CD4-positive, alpha-beta memory T cell (primary cell): Measurements from ENCODE around the gene HIPK2. TPM values are rescaled to one million over a fixed set of nuclear protein-coding genes. Genes with fewer than 3 reads are reported as not detected.

Experiments used
- CTCF ChIA-PET: fragments of 350-600 bp; sonication (Branson Sonifier 250); formaldehyde crosslinking; loops from one replicate; lab custom pipeline; 2021; ENCODE audit warnings: inconsistent platforms; ENCODE audit not compliant: partially characterized antibody; lab: Charles Lee
- POLR2A ChIA-PET: fragments of 350-600 bp; sonication (Branson Sonifier 250); formaldehyde crosslinking; loops from one replicate; lab custom pipeline; 2021; ENCODE audit not compliant: partially characterized antibody; lab: Charles Lee
- DNase-seq, 5 donors: peaks; one replicate each; pipeline versions ENCODE4 v3.0.0 to v3.0.0-alpha.2; 2020 to 2022; ENCODE audit warnings: mixed read lengths in 1 of 5
- H3K27ac ChIP-seq: one replicate; pipeline ENCODE4 v1.7.0; 2013; ENCODE audit warnings: low read depth, low read length
- H3K27me3 ChIP-seq: 2 replicates; pipeline ENCODE4 v1.7.0; 2013; ENCODE audit warnings: mild to moderate bottlenecking, low read length, moderate library complexity; ENCODE audit not compliant: insufficient read depth
- H3K36me3 ChIP-seq: 2 replicates; pipeline ENCODE4 v1.7.0; 2013; ENCODE audit warnings: mild to moderate bottlenecking, low read length, moderate library complexity; ENCODE audit not compliant: insufficient read depth
- H3K4me1 ChIP-seq: 2 replicates; pipeline ENCODE4 v1.7.0; 2013; ENCODE audit warnings: mild to moderate bottlenecking, low read length, moderate library complexity; ENCODE audit not compliant: insufficient read depth
- H3K4me3 ChIP-seq, 2 donors: one replicate each; pipeline ENCODE4 v1.7.0; 2013; ENCODE audit warnings: low read length in 2 of 2, mild to moderate bottlenecking in 1 of 2
- H3K9me3 ChIP-seq, 2 donors: one replicate each; pipeline ENCODE4 v1.7.0; 2013; ENCODE audit warnings: low read length in 2 of 2, control low read depth in 1 of 2; ENCODE audit not compliant: control insufficient read depth in 1 of 2
- H3K27ac Mint-ChIP-seq, 7 donors: one replicate each; pipeline ENCODE4 v1.8.0; 2020 to 2021; ENCODE audit warnings: mixed read lengths in 7 of 7, mild to moderate bottlenecking in 6 of 7, inconsistent platforms in 3 of 7, moderate library complexity in 3 of 7
- H3K27me3 Mint-ChIP-seq, 2 donors: one replicate each; pipeline ENCODE4 v1.8.0; 2020 to 2021; ENCODE audit warnings: mixed read lengths in 2 of 2
- H3K36me3 Mint-ChIP-seq, 2 donors: one replicate each; pipeline ENCODE4 v1.8.0; 2020 to 2021; ENCODE audit warnings: mixed read lengths in 2 of 2, inconsistent platforms in 1 of 2, mild to moderate bottlenecking in 1 of 2
- H3K4me1 Mint-ChIP-seq, 4 donors: one replicate each; pipeline ENCODE4 v1.8.0; 2020 to 2021; ENCODE audit warnings: mixed read lengths in 4 of 4, mild to moderate bottlenecking in 1 of 4
- H3K4me3 Mint-ChIP-seq, 8 donors: one replicate each; pipeline ENCODE4 v1.8.0; 2020 to 2021; ENCODE audit warnings: mixed read lengths in 8 of 8, mild to moderate bottlenecking in 7 of 8, moderate library complexity in 6 of 8, inconsistent platforms in 3 of 8
- H3K9me3 Mint-ChIP-seq, 8 donors: one replicate each; pipeline ENCODE4 v1.8.0; 2020 to 2021; ENCODE audit warnings: mixed read lengths in 8 of 8, mild to moderate bottlenecking in 5 of 8, inconsistent platforms in 3 of 8, moderate library complexity in 1 of 8
- intact Hi-C: fragments of 100-400 bp; cut with micrococcal nuclease; formaldehyde crosslinking; loops from one replicate; pipeline ENCODE4 v1.15.1; 2023
- polyA plus RNA-seq, 2 donors: library from polyadenylated mRNA; unstranded; fragments of 300-500 nt; fragmentation: Illumina TruSeq; gene quantifications; one replicate each; pipeline ENCODE4 v1.2.3, GENCODE V29; 2021
- total RNA-seq, 2 experiments: library from RNA; stranded (reverse); gene quantifications; one replicate each; pipeline ENCODE4 v1.2.3, GENCODE V29; 2021

The HIPK2 gene
- total and polyA plus RNA-seq, 4 experiments from 2014 or later: 0.87 to 34.1 (median 17.8) TPM

DNA sequence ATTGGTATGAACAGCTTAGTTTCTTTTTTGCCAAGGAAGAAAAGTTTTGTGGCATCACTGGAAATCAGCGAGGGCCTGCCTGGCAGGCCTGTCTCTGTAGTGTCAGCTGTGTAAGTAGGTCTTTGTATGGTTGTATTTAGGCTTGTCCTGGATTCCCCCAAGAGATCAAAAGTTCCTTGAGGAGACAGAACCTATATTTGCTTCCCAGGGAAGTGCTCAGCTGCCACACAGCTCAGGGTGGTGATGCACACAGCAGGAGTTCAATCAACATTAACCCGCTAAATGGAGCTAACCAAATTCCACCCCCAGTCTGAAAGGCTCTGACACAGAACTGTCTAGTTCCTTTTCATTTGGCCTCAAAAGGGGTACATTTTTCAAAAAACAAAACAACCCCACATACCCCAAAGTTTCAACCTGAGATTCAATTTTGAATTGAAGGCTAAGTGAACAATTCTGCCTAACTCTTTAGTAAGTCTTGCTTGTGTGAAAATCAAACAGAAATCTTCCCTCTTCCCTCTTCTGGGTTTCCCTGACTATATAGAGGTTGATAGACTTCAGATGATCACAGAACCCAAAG, 129.9 kb downstream of the HIPK2 start:
- H3K27ac ChIP-seq: no peak overlapping the region
- intact Hi-C loops: loop anchor here (2.0 kb wide), 1 partner anchor 587 kb away; no protein-coding TSS in a partner anchor
- no peaks in the 10 kb centered on the region for H3K9me3 ChIP-seq
- Mint-ChIP-seq H3K27ac (peak overlapping the region; percentile 57 to 86 (median 76)), H3K9me3 (no peaks in the 10 kb centered on the region), H3K27me3 (no peaks in the 10 kb centered on the region), H3K4me3 (peak overlapping the region in 6 of 8 donors; percentile 48 to 87 (median 72)), H3K36me3 (peaks cover 3 to 6% of the 10 kb centered on the region in 2 donors), H3K4me1 (peaks cover 34 to 75% (median 52%) of the 10 kb centered on the region in 4 donors)
- H3K4me1 ChIP-seq: peaks cover 49% of the 10 kb centered on the region
- POLR2A ChIA-PET: interaction anchor here (1.7 to 3.2 kb wide), 3 partner anchors 21 to 355 kb away, joined by 4 to 12 read pairs (median 9); no protein-coding TSS in a partner anchor
- CTCF ChIA-PET: interaction anchor here (0.7 to 5.3 kb wide), 29 partner anchors 12 to 656 kb away, joined by 3 to 203 read pairs (median 5); no protein-coding TSS in a partner anchor
- H3K4me3 ChIP-seq: no peak overlapping the region
- no peaks in the 10 kb centered on the region for H3K36me3 ChIP-seq
- H3K27me3 ChIP-seq: no peaks in the 10 kb centered on the region
- no peak for DNase-seq

DNA sequence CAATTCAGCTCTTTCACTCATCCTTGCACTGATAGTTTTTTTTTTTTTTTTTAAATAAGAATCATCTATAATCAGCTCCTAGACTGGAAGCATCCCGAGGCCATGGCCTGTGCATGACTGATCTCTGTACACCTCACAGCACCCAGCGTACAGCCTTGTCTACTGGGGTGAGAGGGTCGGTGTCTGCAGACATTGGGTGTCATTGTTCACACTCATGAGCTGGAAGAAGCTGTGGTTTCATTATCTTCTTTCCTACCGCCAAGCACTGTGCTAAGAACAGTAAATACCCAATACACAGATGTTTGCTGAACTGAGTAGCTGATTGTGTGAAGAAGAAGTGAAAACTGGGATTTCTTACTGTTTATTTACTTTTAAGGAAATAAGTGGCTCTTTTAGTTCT, 130.7 kb downstream of the HIPK2 start:
- H3K4me3 Mint-ChIP-seq: peak overlapping the region in 2 of 8 donors; percentile 27 to 87
- ChIA-PET CTCF (interaction anchor here (0.6 to 5.3 kb wide), 37 partner anchors 8 to 1924 kb away, joined by 3 to 203 read pairs (median 6); no protein-coding TSS in a partner anchor), POLR2A (interaction anchor here (1.7 to 3.2 kb wide), 3 partner anchors 20 to 355 kb away, joined by 4 to 12 read pairs (median 9); no protein-coding TSS in a partner anchor)
- peaks cover 34 to 72% (median 53%) of the 10 kb centered on the region in 4 donors for H3K4me1 Mint-ChIP-seq
- Histone ChIP-seq H3K9me3 (no peaks in the 10 kb centered on the region), H3K4me3 (no peak overlapping the region), H3K27ac (no peak overlapping the region), H3K36me3 (no peaks in the 10 kb centered on the region), H3K4me1 (peaks cover 49% of the 10 kb centered on the region), H3K27me3 (no peaks in the 10 kb centered on the region)
- H3K36me3 Mint-ChIP-seq: peaks cover 5 to 8% of the 10 kb centered on the region in 2 donors
- intact Hi-C loops: no loop called here
- H3K27ac Mint-ChIP-seq: peak overlapping the region; percentile 13 to 85 (median 60)
- H3K27me3 Mint-ChIP-seq: no peaks in the 10 kb centered on the region
- no peaks in the 10 kb centered on the region for H3K9me3 Mint-ChIP-seq
- no peak for DNase-seq

DNA sequence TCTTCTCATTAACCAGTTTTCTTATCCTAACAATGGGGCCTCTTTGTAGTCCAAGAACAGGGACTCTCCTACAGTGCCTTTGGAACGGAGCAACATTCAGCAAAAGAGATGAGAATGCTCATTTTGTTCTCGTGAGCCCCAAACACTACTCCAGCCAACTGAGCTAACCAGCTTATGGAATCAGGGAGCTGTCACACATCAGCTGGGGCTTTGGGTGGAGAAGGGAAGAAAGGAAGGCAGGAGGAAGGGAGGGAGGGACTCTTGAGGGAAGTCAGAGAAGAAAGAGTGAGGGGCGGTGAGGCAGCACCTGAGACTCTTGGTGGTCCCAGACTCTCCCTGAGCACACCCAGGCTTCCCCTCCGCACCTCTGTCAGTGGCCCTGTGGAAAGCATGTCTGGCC, 131.2 kb downstream of the HIPK2 start:
- intact Hi-C loops: loop anchor here (1.0 kb wide), 4 partner anchors 130 to 658 kb away; no protein-coding TSS in a partner anchor
- peaks cover 35 to 77% (median 55%) of the 10 kb centered on the region in 4 donors for H3K4me1 Mint-ChIP-seq
- POLR2A ChIA-PET: interaction anchor here (1.7 to 3.2 kb wide), 3 partner anchors 20 to 356 kb away, joined by 4 to 12 read pairs (median 9); no protein-coding TSS in a partner anchor
- H3K9me3 ChIP-seq: no peaks in the 10 kb centered on the region
- H3K4me3 ChIP-seq: no peak overlapping the region
- no peaks in the 10 kb centered on the region for H3K27me3 Mint-ChIP-seq
- peak overlapping the region in 2 of 7 donors; percentile 74 to 85 for H3K27ac Mint-ChIP-seq
- H3K9me3 Mint-ChIP-seq: no peaks in the 10 kb centered on the region
- H3K36me3 Mint-ChIP-seq: peaks cover 8 to 10% of the 10 kb centered on the region in 2 donors
- no peaks in the 10 kb centered on the region for H3K27me3 ChIP-seq
- CTCF ChIA-PET: interaction anchor here (0.6 to 5.3 kb wide), 46 partner anchors 8 to 1925 kb away, joined by 3 to 203 read pairs (median 6); no protein-coding TSS in a partner anchor
- H3K4me3 Mint-ChIP-seq: peak overlapping the region in 1 of 8 donors; percentile 8
- peaks cover 49% of the 10 kb centered on the region for H3K4me1 ChIP-seq
- H3K27ac ChIP-seq: no peak overlapping the region
- no peak for DNase-seq
- H3K36me3 ChIP-seq: no peaks in the 10 kb centered on the region

DNA sequence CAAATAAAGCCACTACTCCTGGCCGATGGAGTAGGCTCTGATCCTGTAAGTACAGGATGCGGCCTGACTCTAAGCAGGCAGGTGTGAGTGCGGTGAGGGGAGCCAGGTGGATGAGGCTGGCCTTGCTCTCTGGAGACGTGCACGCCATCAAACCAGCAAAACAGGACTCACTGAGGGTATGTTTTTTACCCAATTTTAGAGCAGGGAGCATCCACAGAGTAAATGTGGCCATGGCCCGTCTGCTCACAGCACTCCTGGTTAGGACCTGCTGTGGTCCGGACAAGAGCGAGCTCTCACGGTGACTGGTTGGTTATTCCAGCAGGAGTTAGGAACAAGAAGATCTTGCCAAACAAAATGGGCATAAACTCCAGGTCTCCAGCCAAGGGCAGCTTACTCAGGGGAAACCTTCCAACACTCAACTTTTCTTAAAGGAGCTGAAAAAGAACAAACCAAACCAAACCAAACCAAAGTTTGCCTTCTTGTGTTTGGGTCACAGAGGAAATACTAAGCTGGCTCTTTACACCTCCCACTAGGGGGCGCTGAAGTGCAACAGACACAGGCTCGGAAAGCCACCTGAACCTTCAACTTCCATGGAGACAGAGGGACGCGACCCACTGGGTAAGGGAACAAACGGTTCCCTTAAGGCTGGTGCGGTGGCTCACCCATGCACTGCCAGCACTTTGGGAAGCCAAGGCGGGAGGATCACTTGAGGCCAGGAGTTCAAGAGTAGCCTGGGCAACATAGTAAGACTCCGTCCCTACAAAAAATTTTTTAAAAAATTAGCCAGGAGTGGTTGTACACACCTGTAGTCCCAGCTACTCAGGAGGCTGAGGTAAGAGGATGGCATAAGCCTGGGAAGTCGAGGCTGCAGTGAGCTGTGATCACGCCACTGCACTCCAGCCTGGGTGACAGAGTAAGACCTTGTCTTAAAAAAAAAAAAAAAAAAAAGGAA, 131.9 kb downstream of the HIPK2 start:
- H3K36me3 Mint-ChIP-seq: peaks cover 8 to 10% of the 10 kb centered on the region in 2 donors
- Histone ChIP-seq H3K4me3 (no peak overlapping the region), H3K27me3 (no peaks in the 10 kb centered on the region), H3K27ac (no peak overlapping the region), H3K9me3 (no peaks in the 10 kb centered on the region), H3K4me1 (peaks cover 49% of the 10 kb centered on the region), H3K36me3 (no peaks in the 10 kb centered on the region)
- DNase-seq: peak; percentile 75 to 79 (median 76)
- H3K9me3 Mint-ChIP-seq: no peaks in the 10 kb centered on the region
- POLR2A ChIA-PET: interaction anchor here (0.7 to 3.2 kb wide), 4 partner anchors 10 to 680 kb away, joined by 3 to 12 read pairs (median 6); no protein-coding TSS in a partner anchor
- peaks cover 35 to 72% (median 53%) of the 10 kb centered on the region in 4 donors for H3K4me1 Mint-ChIP-seq
- H3K4me3 Mint-ChIP-seq: peak overlapping the region in 3 of 8 donors; percentile 2 to 68 (median 8)
- peak overlapping the region in 6 of 7 donors; percentile 7 to 90 (median 82) for H3K27ac Mint-ChIP-seq
- H3K27me3 Mint-ChIP-seq: no peaks in the 10 kb centered on the region
- intact Hi-C loops: loop anchor here (1.0 kb wide), 4 partner anchors 130 to 658 kb away; no protein-coding TSS in a partner anchor
- CTCF ChIA-PET: interaction anchor here (0.5 to 5.3 kb wide), 54 partner anchors 9 to 1926 kb away, joined by 3 to 203 read pairs (median 4); no protein-coding TSS in a partner anchor

DNA sequence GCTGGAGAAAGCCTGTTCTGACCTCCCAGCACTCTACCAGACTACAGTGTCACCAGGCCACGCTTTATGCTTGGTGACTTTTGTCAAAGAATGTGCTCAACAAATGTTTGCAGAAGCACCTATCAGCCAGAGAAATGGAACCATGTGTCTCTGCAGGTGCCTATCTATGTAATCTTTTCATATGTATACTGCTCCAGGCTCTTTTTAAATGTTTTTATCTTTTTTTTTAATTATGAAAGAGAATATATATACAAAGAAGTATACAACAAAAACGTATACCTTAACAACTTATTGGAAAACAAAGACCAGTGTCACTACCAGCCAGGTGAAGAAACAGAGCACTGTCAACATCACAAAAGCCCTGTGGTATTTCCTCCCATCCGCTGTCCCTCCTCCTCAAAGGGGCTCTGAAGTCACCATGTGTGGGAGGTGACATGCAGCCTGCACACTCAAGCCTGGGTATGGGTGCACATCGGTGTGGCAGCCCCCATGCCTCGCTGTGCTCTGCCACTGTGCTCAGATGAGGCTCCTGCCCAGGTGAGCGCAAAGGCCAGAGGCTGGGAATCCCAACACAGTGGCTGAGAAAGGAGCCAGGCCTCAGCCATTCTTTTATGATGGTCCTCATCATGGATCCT, 133.7 kb downstream of the HIPK2 start:
- no peak overlapping the region for H3K4me3 Mint-ChIP-seq
- H3K27me3 Mint-ChIP-seq: no peaks in the 10 kb centered on the region
- DNase-seq: no peak
- no peaks in the 10 kb centered on the region for H3K9me3 Mint-ChIP-seq
- H3K9me3 ChIP-seq: no peaks in the 10 kb centered on the region
- H3K27ac ChIP-seq: no peak overlapping the region
- H3K4me1 Mint-ChIP-seq: peaks cover 29 to 56% (median 46%) of the 10 kb centered on the region in 4 donors
- ChIA-PET CTCF (interaction anchor here (1.2 to 5.3 kb wide), 12 partner anchors 10 to 661 kb away, joined by 3 to 203 read pairs (median 15); no protein-coding TSS in a partner anchor), POLR2A (interaction anchor here (1.6 kb wide), 1 partner anchor 8 kb away, joined by 4 read pairs; no protein-coding TSS in a partner anchor)
- no peak overlapping the region for H3K4me3 ChIP-seq
- intact Hi-C loops: no loop called here
- peaks cover 41% of the 10 kb centered on the region for H3K4me1 ChIP-seq
- peak overlapping the region in 3 of 7 donors; percentile 17 to 58 (median 48) for H3K27ac Mint-ChIP-seq
- no peaks in the 10 kb centered on the region for H3K36me3 ChIP-seq
- no peaks in the 10 kb centered on the region for H3K27me3 ChIP-seq
- peaks cover 8 to 10% of the 10 kb centered on the region in 2 donors for H3K36me3 Mint-ChIP-seq

DNA sequence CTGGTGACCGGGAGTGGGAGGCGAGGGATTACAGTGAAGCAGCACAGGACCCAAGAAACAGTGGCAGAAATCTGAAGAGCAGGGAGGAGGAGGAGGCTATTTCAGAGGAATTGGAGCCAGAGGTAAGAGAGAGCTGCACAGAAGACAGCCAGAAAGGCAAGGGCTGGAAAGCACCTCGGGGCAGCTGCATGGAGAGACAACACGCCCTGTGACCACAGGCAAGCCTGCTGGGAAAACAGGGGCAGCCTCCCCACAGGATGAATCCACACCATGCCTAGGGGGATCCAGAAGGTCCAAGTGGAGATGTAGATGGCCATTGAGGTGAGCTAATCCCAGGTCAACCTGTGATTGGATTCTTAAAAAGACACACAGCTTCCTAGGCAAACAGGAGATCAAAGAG, 135.5 kb downstream of the HIPK2 start:
- H3K27ac Mint-ChIP-seq: peak overlapping the region in 1 of 7 donors; percentile 10

More for the DNA sequence above, 135.5 kb downstream of the HIPK2 start:
- H3K9me3 Mint-ChIP-seq: no peaks in the 10 kb centered on the region
- peaks cover 15 to 52% (median 39%) of the 10 kb centered on the region in 4 donors for H3K4me1 Mint-ChIP-seq
- Histone ChIP-seq H3K4me1 (peaks cover 25% of the 10 kb centered on the region), H3K4me3 (no peak overlapping the region), H3K9me3 (no peaks in the 10 kb centered on the region), H3K36me3 (no peaks in the 10 kb centered on the region), H3K27ac (no peak overlapping the region), H3K27me3 (no peaks in the 10 kb centered on the region)
- peaks cover 10% of the 10 kb centered on the region in 2 donors for H3K36me3 Mint-ChIP-seq
- POLR2A ChIA-PET: no interaction called here
- no peak for DNase-seq
- H3K4me3 Mint-ChIP-seq: peak overlapping the region in 1 of 8 donors; percentile 32
- intact Hi-C loops: no loop called here
- H3K27me3 Mint-ChIP-seq: no peaks in the 10 kb centered on the region
- CTCF ChIA-PET: interaction anchor here (0.8 to 1.3 kb wide), 5 partner anchors 9 to 186 kb away, joined by 3 to 4 read pairs (median 3); no protein-coding TSS in a partner anchor
